ENCODE measurements around the gene CNFN. TPM values are rescaled to one million over a fixed set of nuclear protein-coding genes. Genes with fewer than 3 reads are reported as not detected.

The CNFN gene
- total RNA-seq, 1 experiment from 2014 or later: 7.1 TPM

GRCh38 chr19:42356686-42357085 is 33.4 kb downstream of the CNFN start:
- TF ChIP-seq CTCF (conservative IDR thresholded peaks at IDR 0.05): no peak

More at GRCh38 chr19:42356686-42357085, 33.4 kb downstream of the CNFN start:
- Histone ChIP-seq H4K20me1 (ENCODE audit: control insufficient read depth, insufficient read depth, insufficient read length) (no peaks in the 10 kb centered on the region), H3K4me2 (ENCODE audit: insufficient read depth, insufficient read length, low read length) (no peak overlapping the region), H2AFZ (ENCODE audit: low read length) (no peak overlapping the region), H3K4ac (ENCODE audit: low read depth, low read length) (no peak overlapping the region), H4K5ac (ENCODE audit: insufficient read length, low read depth, low read length) (no peak overlapping the region), H3K9me3 (ENCODE audit: control insufficient read depth, low read depth, low read length) (no peaks in the 10 kb centered on the region), H3K14ac (ENCODE audit: insufficient read depth, low read length) (no peak overlapping the region), H3K56ac (ENCODE audit: insufficient read length, low read depth, low read length) (no peak overlapping the region), H3K23ac (ENCODE audit: insufficient read length, low read depth, low read length) (no peak overlapping the region), H3K4me1 (ENCODE audit: insufficient read depth, low read length) (no peaks in the 10 kb centered on the region), H3K79me1 (ENCODE audit: insufficient read depth, low read depth, low read length, poor library complexity, severe bottlenecking) (no peaks in the 10 kb centered on the region), H2BK15ac (ENCODE audit: low read depth, low read length) (no peak overlapping the region), H3K79me2 (ENCODE audit: insufficient read depth, low read length) (no peaks in the 10 kb centered on the region), H4K91ac (ENCODE audit: insufficient read length, low read depth, low read length) (no peak overlapping the region), H2BK12ac (ENCODE audit: insufficient read length, low read depth, low read length) (no peak overlapping the region), H3K18ac (ENCODE audit: insufficient read length, low read depth, low read length) (no peak overlapping the region), H4K8ac (replicated peaks; ENCODE audit: insufficient read length, low read depth, low read length) (no peak overlapping the region), H3K27ac (ENCODE audit: insufficient read length, low read depth, low read length) (no peak overlapping the region), H2AK5ac (ENCODE audit: insufficient read length, low read length) (no peak overlapping the region), H3K9ac (ENCODE audit: extremely low read depth, insufficient read length, low read length) (no peak overlapping the region), H2BK20ac (ENCODE audit: low read depth, low read length, poor library complexity, severe bottlenecking) (no peak overlapping the region), H3K27me3 (ENCODE audit: insufficient read depth, low read length) (no peaks in the 10 kb centered on the region), H3T11ph (ENCODE audit: low read length) (no peak overlapping the region), H3K23me2 (ENCODE audit: insufficient read length, low read depth, low read length, poor library complexity, severe bottlenecking) (no peaks in the 10 kb centered on the region), H2BK5ac (ENCODE audit: insufficient read length, low read length) (no peak overlapping the region), H2BK120ac (ENCODE audit: low read depth, low read length, poor library complexity, severe bottlenecking) (no peak overlapping the region)
- H3K4me3 Mint-ChIP-seq: no peak overlapping the region
- WGBS (ENCODE audit: extremely low coverage, insufficient read length, low lambda C conversion rate): no CpG with 5 or more reads among the region's 15 CpGs
- no peaks in the 10 kb centered on the region; a peak in 1 of 5 replicates for H3K9me3 Mint-ChIP-seq
- no peaks in the 10 kb centered on the region for H3K27me3 Mint-ChIP-seq (ENCODE audit: low read depth)
- H3K4me1 Mint-ChIP-seq: peaks cover 3 to 17% of the 10 kb centered on the region in 2 experiments
- DNase-seq: no peak
- H3K27ac Mint-ChIP-seq: no peak overlapping the region
- H3K36me3 Mint-ChIP-seq (ENCODE audit: insufficient read depth in 1 of 3, low read depth in 3 of 3): peaks cover 2 to 36% (median 31%) of the 10 kb centered on the region in 3 experiments; a peak in 6 of 7 replicates

Measured in H9 (cell line).